Uterus (tissue), 4 donors: ENCODE data around the gene LIPI. TPM values are rescaled to one million over a fixed set of nuclear protein-coding genes. Genes with fewer than 3 reads are reported as not detected.
A peak's percentile ranks its signal among the peaks of the same experiment; 100 is the strongest.

ENCODE experiments used
- DNase-seq, 2 donors: peaks; one replicate each; pipeline ENCODE4 v3.0.0-alpha.2; 2019 to 2020
- H3K27ac ChIP-seq, 2 donors: fragments of 200-600 bp; sonication (generic); 1 replicate in 1 of 2; 2 replicates in 1 of 2; pipeline ENCODE4 v1.5.1; 2016 to 2018
- H3K27me3 ChIP-seq, 2 donors: fragments of 200-600 bp; sonication (generic); one replicate each; pipeline ENCODE4 v1.5.1; 2018 to 2019; ENCODE audit warnings: control low read depth in 1 of 2
- H3K36me3 ChIP-seq, 2 donors: fragments of 200-600 bp; sonication (generic); one replicate each; pipeline ENCODE4 v1.5.1; 2019; ENCODE audit warnings: control low read depth in 1 of 2
- H3K4me1 ChIP-seq, 2 donors: fragments of 200-600 bp; sonication (generic); one replicate each; pipeline ENCODE4 v1.5.1; 2018 to 2019; ENCODE audit warnings: control low read depth in 1 of 2
- H3K4me3 ChIP-seq, 2 donors: fragments of 200-600 bp; sonication (generic); 1 replicate in 1 of 2; 2 replicates in 1 of 2; pipeline ENCODE4 v1.5.1; 2018 to 2019; ENCODE audit warnings: mild to moderate bottlenecking in 1 of 2
- H3K9me3 ChIP-seq, 2 donors: fragments of 200-600 bp; sonication (generic); one replicate each; pipeline ENCODE4 v1.5.1; 2019; ENCODE audit warnings: control low read depth in 1 of 2
- CTCF ChIP-seq, 4 experiments: fragments of 200-600 bp in 2 of 4; fragments of 450-650 bp in 2 of 4; sonication (generic) in 2 of 4; IDR thresholded peaks; one replicate each; pipeline ENCODE4 v1.5.1; 2016 to 2019; ENCODE audit warnings: antibody characterized with exemption in 4 of 4, mild to moderate bottlenecking in 2 of 4, moderate library complexity in 1 of 4
- POLR2A ChIP-seq, 2 donors: fragments of 450-650 bp; IDR thresholded peaks; one replicate each; pipeline ENCODE4 v1.6.1; 2016; ENCODE audit warnings: antibody characterized with exemption in 2 of 2, mild to moderate bottlenecking in 1 of 2, moderate library complexity in 1 of 2
- intact Hi-C: fragments of 100-400 bp; cut with DNase I; formaldehyde crosslinking; loops from one replicate; pipeline ENCODE4 v1.15.1; 2023; ENCODE audit warnings: low total_unique reads
- total RNA-seq, 4 donors: library from RNA; depleted of rRNA in 3 of 4; stranded (reverse); fragments of >200 nt in 3 of 4; gene quantifications; one replicate each; pipeline versions ENCODE4 v1.1.0 to v1.2.4, GENCODE V29; 2014 to 2023
- donor health status: DM: yes; HTN: yes; CAD: no.

LIPI gene
- total RNA-seq, 4 donors from 2014 or later, result not detected

GRCh38 chr21:14244911-14245310 lies 34.2 kb upstream of the LIPI start:
- Histone ChIP-seq H3K4me1 (no peaks in the 10 kb centered on the region), H3K27me3 (no peaks in the 10 kb centered on the region), H3K9me3 (no peaks in the 10 kb centered on the region), H3K4me3 (no peak overlapping the region), H3K27ac (no peak overlapping the region), H3K36me3 (no peaks in the 10 kb centered on the region)
- TF ChIP-seq POLR2A (IDR thresholded peaks at IDR 0.05) (no peak), CTCF (IDR thresholded peaks at IDR 0.05) (no peak)
- no peak for DNase-seq
- intact Hi-C loops, result no loop called here

GRCh38 chr21:14243874-14244273 lies 33.1 kb upstream of the LIPI start:
- Histone ChIP-seq H3K4me3 (no peak overlapping the region), H3K4me1 (no peaks in the 10 kb centered on the region), H3K27ac (no peak overlapping the region), H3K27me3 (no peaks in the 10 kb centered on the region), H3K36me3 (no peaks in the 10 kb centered on the region), H3K9me3 (no peaks in the 10 kb centered on the region)
- intact Hi-C loops, result no loop called here
- DNase-seq, result peak in 1 of 2 donors; percentile 17
- TF ChIP-seq CTCF (IDR thresholded peaks at IDR 0.05), result no peak

DNA sequence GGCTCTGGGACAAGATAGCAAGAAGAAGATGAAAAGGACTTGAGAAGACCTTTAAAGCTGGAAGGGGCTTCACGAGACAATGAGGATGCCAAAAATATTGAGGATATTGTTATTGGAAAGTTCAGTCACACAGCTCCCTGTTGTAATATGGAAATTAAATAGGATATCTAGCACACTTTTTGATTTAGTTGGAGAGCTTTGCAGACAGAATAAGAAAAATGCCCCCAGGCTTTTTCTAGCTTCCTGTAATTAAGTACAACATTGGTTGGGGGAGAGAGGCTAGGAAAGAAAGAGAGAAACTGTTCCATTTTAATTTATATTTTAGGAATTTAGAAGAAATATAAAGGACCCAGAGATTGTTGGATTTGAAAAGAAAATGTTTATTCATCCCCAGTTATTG lies 32.7 kb upstream of the LIPI start:
- intact Hi-C loops, result no loop called here
- no peak for DNase-seq
- no peaks in the 10 kb centered on the region for H3K4me1 ChIP-seq
- no peaks in the 10 kb centered on the region for H3K36me3 ChIP-seq
- no peak for TF ChIP-seq POLR2A (IDR thresholded peaks at IDR 0.05)
- no peak for TF ChIP-seq CTCF (IDR thresholded peaks at IDR 0.05)
- H3K9me3 ChIP-seq, result no peaks in the 10 kb centered on the region
- no peaks in the 10 kb centered on the region for H3K27me3 ChIP-seq
- H3K4me3 ChIP-seq, result no peak overlapping the region
- H3K27ac ChIP-seq, result no peak overlapping the region

DNA sequence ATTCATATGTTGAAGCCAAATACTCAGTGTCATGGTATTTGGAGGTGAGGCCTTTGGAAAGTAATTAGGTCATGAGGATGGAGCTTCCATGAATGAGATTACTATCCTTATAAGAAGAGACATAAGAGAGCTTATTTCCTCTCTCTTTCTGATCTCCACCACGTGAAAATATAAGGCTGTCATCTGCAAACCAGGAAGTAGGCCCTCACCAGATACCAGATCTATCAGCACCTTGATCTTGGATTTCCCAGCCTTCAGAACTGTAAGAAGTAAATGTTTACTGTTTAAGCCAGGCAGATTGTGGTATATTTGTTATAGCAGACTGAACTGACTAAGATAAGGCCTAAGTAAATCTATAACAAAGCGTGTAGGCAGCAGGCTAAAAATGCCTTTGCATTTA lies 30.5 kb upstream of the LIPI start:
- no peak for DNase-seq
- no peak overlapping the region for H3K27ac ChIP-seq
- H3K36me3 ChIP-seq, result no peaks in the 10 kb centered on the region
- no peak for TF ChIP-seq POLR2A (IDR thresholded peaks at IDR 0.05)
- no peak for TF ChIP-seq CTCF (IDR thresholded peaks at IDR 0.05)
- no peaks in the 10 kb centered on the region for H3K4me1 ChIP-seq
- no peaks in the 10 kb centered on the region for H3K9me3 ChIP-seq
- H3K27me3 ChIP-seq, result no peaks in the 10 kb centered on the region
- no peak overlapping the region for H3K4me3 ChIP-seq
- intact Hi-C loops, result no loop called here

DNA sequence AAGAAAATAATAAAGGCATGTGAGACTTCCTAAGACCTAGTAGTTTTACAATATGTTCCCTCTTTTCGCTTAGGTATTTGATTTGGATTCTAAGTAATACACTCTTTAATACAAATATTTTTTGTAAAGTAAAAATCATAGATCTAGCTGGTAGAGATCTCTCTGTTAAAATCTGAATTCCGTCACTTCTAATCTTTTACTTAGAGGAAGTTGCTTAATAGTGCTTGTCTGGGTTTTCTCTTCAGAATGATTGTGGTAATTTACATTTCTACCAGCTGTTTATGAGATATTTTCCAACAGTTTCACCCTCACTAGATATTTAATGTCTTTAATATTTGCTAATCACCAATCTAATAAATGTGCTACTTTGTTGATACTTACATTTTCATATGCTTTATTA lies 28.5 kb upstream of the LIPI start:
- Histone ChIP-seq H3K27ac (no peak overlapping the region), H3K4me1 (no peaks in the 10 kb centered on the region), H3K9me3 (no peaks in the 10 kb centered on the region), H3K36me3 (no peaks in the 10 kb centered on the region), H3K27me3 (no peaks in the 10 kb centered on the region), H3K4me3 (no peak overlapping the region)
- TF ChIP-seq CTCF (IDR thresholded peaks at IDR 0.05) (no peak), POLR2A (IDR thresholded peaks at IDR 0.05) (no peak)
- no peak for DNase-seq
- intact Hi-C loops, result no loop called here
